ENCODE results near the gene TELO2. TPM values are rescaled to one million over a fixed set of nuclear protein-coding genes. Genes with fewer than 3 reads are reported as not detected.

Gene TELO2
- polyA plus RNA-seq, 2 of the 4 experiments (the other 2 are of a cell fraction), result 10.6 to 34.8 TPM

DNA sequence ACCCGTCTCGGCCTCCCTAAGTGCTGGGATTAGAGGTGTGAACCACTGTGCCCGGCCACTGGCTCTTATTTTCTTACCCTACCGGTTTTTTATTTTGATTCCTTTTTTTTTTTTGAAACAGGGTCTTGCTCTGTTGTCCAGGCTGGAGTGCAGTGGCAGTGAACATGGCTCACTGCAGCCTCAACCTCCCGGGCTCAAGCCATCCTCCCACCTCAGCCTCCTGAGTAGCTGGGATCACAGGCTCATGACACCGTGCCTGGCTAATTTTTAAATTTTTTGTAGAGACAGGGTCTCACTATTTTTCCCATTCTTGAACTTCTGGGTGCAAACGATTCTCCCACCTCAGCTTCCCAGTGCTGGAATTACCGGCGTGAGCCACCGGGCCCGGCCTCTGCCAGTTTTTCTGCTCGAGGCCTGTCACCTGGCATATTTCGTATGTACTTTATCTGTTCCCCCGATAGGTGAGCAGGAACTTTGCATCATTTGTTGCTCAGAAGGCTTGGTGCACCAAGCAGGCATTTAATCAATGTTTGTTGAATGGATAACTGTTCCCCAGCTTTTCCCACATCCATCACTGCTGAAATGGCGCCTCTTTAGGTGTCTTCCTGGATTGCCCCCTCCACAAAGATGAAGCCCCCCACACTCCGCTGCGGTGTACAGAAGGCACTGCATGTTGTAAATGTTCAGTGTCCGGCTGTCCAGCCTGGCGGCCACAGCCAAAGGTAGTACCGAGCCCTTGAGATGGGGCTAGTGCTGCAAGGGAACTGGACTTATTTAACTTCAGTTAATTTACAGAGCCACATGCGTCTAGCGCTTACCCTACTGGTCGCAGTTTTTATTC is 858 bp upstream of the TELO2 start:
- ATAC-seq, result no peak
- ChIA-PET CTCF (interaction anchor here (0.6 to 1.4 kb wide), 4 partner anchors 17 to 272 kb away, joined by 3 read pairs; no protein-coding TSS in a partner anchor), POLR2A (interaction anchor here (0.6 to 1.3 kb wide), 4 partner anchors 19 to 214 kb away, joined by 3 to 5 read pairs (median 4); partner anchors contain the start of genes MAPK8IP3 and UQCC4)
- no peak for FAIRE-seq
- TF ChIP-seq FOSB (CRISPR knock-in tag; IDR thresholded peaks at IDR 0.05) (no peak), CBX8 (IDR thresholded peaks at IDR 0.05) (no peak), RFX5 (IDR thresholded peaks at IDR 0.05) (peak; percentile 94)
- Histone ChIP-seq H3K4me3 (peak overlapping the region; percentile 84), H3K27ac (peak overlapping the region; percentile 92 to 99), H3K9me3 (no peaks in the 10 kb centered on the region), H3K4me1 (peaks cover 15% of the 10 kb centered on the region), H3K4me2 (peak overlapping the region; percentile 91)
- DNase-seq (ENCODE audit: low read depth in 1 of 2, low spot score in 1 of 2), result no peak
- WGBS (ENCODE audit: missing lambda C conversion rate), result 93% methylated on average over 23 of the region's 23 CpGs

- no CpG with 5 or more reads among the region's 30 CpGs for WGBS (ENCODE audit: missing lambda C conversion rate)
- H3K4me3 ChIP-seq, result peak overlapping the region; percentile 84
- H3K4me2 ChIP-seq, result peak overlapping the region; percentile 91
- ChIA-PET CTCF (interaction anchor here (1.1 to 1.4 kb wide), 3 partner anchors 10 to 65 kb away, joined by 3 read pairs; no protein-coding TSS in a partner anchor), POLR2A (interaction anchor here (0.5 to 1.5 kb wide), 3 partner anchors 16 to 212 kb away, joined by 3 to 4 read pairs (median 3); partner anchors contain the start of gene MAPK8IP3)
- no peaks in the 10 kb centered on the region for H3K9me3 ChIP-seq
- peak; percentile 33 to 56 for ATAC-seq
- TF ChIP-seq CBX8 (IDR thresholded peaks at IDR 0.05), result no peak
- TF ChIP-seq, protein P1, sequence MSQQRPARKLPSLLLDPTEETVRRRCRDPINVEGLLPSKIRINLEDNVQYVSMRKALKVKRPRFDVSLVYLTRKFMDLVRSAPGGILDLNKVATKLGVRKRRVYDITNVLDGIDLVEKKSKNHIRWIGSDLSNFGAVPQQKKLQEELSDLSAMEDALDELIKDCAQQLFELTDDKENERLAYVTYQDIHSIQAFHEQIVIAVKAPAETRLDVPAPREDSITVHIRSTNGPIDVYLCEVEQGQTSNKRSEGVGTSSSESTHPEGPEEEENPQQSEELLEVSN (IDR thresholded peaks at IDR 0.05; ENCODE audit: borderline replicate concordance, low read depth), result 0 out of 2 replicates have a peak, but pooled peaks have one; percentile 54
- peak overlapping the region; percentile 92 to 99 for H3K27ac ChIP-seq
- peak in 1 of 2 experiments; percentile 24 for DNase-seq (ENCODE audit: low read depth in 1 of 2, low spot score in 1 of 2)
- no peak for FAIRE-seq
- H3K4me1 ChIP-seq, result peaks cover 15% of the 10 kb centered on the region
Observed at GRCh38 chr16:1493746-1494094, 560 bp downstream of the TELO2 start.

DNA sequence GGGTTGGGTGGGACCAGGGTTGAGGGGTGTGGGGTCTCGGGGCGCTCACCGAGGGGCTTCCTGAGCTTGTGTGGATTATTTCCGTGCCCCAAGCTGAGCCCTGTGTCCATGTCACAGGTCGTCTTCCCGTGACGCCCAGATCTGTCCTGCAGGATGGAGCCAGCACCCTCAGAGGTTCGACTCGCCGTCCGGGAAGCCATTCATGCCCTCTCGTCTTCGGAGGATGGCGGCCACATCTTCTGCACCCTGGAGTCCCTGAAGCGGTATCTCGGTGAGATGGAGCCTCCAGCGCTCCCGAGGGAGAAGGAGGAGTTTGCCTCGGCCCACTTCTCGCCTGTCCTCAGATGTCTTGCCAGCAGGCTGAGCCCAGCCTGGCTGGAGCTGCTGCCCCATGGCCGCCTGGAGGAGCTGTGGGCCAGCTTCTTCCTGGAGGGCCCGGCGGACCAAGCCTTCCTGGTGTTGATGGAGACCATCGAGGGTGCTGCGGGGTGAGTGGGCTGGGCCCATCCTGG is 1.0 kb downstream of the TELO2 start:
- TF ChIP-seq HEYL (CRISPR knock-in tag; IDR thresholded peaks at IDR 0.05) (no peak), MYC (IDR thresholded peaks at IDR 0.05; ENCODE audit: borderline replicate concordance, low read length) (no peak), CHD2 (IDR thresholded peaks at IDR 0.05; ENCODE audit: low read length, partially characterized antibody) (no peak), JUN (IDR thresholded peaks at IDR 0.05) (no peak), BCL3 (IDR thresholded peaks at IDR 0.05) (no peak), CHD4 (IDR thresholded peaks at IDR 0.05; ENCODE audit: borderline replicate concordance) (no peak), FOXS1 (CRISPR knock-in tag; IDR thresholded peaks at IDR 0.05) (no peak), RARB (CRISPR knock-in tag; IDR thresholded peaks at IDR 0.05) (no peak), FOSL2 (IDR thresholded peaks at IDR 0.05) (no peak), FOSL2 (CRISPR knock-in tag; IDR thresholded peaks at IDR 0.05) (no peak), USF2 (IDR thresholded peaks at IDR 0.05) (no peak), SMC3 (IDR thresholded peaks at IDR 0.05) (0 out of 3 replicates have a peak, but pooled peaks have one; percentile 19), RAD21 (conservative IDR thresholded peaks at IDR 0.05 in 1 of 2, IDR thresholded peaks at IDR 0.05 in 1 of 2) (peak; percentile 49 to 67), NR3C1 (IDR thresholded peaks at IDR 0.05) (no peak), HDAC2 (IDR thresholded peaks at IDR 0.05) (no peak), TFCP2L1 (CRISPR knock-in tag; IDR thresholded peaks at IDR 0.05) (no peak)
- TF ChIP-seq, protein P2, sequence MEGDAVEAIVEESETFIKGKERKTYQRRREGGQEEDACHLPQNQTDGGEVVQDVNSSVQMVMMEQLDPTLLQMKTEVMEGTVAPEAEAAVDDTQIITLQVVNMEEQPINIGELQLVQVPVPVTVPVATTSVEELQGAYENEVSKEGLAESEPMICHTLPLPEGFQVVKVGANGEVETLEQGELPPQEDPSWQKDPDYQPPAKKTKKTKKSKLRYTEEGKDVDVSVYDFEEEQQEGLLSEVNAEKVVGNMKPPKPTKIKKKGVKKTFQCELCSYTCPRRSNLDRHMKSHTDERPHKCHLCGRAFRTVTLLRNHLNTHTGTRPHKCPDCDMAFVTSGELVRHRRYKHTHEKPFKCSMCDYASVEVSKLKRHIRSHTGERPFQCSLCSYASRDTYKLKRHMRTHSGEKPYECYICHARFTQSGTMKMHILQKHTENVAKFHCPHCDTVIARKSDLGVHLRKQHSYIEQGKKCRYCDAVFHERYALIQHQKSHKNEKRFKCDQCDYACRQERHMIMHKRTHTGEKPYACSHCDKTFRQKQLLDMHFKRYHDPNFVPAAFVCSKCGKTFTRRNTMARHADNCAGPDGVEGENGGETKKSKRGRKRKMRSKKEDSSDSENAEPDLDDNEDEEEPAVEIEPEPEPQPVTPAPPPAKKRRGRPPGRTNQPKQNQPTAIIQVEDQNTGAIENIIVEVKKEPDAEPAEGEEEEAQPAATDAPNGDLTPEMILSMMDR (IDR thresholded peaks at IDR 0.05), result peak; percentile 36
- H3K27ac ChIP-seq, result peak overlapping the region; percentile 92 to 99
- peak; percentile 69 to 77 for DNase-seq (ENCODE audit: low read depth in 1 of 2, low spot score in 1 of 2)
- 8% methylated on average over 18 of the region's 25 CpGs for WGBS (ENCODE audit: missing lambda C conversion rate)
- H3K4me2 ChIP-seq, result peak overlapping the region; percentile 91
- FAIRE-seq, result no peak
- ATAC-seq, result peak; percentile 66 to 86
- peaks cover 15% of the 10 kb centered on the region for H3K4me1 ChIP-seq
- H3K4me3 ChIP-seq, result peak overlapping the region; percentile 84
- ChIA-PET CTCF (interaction anchor here (1.1 to 1.4 kb wide), 3 partner anchors 10 to 66 kb away, joined by 3 read pairs; no protein-coding TSS in a partner anchor), POLR2A (interaction anchor here (0.5 to 1.5 kb wide), 3 partner anchors 17 to 212 kb away, joined by 3 to 4 read pairs (median 3); partner anchors contain the start of gene MAPK8IP3)
- H3K9me3 ChIP-seq, result no peaks in the 10 kb centered on the region

All from A549 (cell line).